ENCODE measurements around the gene ZFP64.

- TF ChIP-seq CTCF (IDR thresholded peaks at IDR 0.05; ENCODE audit: low read depth, low read length) (no peak), EZH2phosphoT487 (IDR thresholded peaks at IDR 0.05; ENCODE audit: low read depth) (no peak)
These were observed 73.5 kb downstream of the ZFP64 start for GRCh38 chr20:52118016-52118623.
